Esophagus squamous epithelium (tissue), 5 donors: ENCODE results near the gene RASSF3. TPM values are rescaled to one million over a fixed set of nuclear protein-coding genes. Genes with fewer than 3 reads are reported as not detected.

Experiments
- DNase-seq: peaks from one replicate; lab custom pipeline; 2025; lab: John Stamatoyannopoulos, UW
- H3K27ac ChIP-seq, 4 donors: fragments of 200-600 bp; sonication (generic); one replicate each; pipeline ENCODE4 v1.5.1; 2016 to 2019; ENCODE audit warnings: mild to moderate bottlenecking in 1 of 4
- H3K27me3 ChIP-seq, 4 donors: fragments of 200-600 bp; sonication (generic); 1 replicate in 3 of 4; 2 replicates in 1 of 4; pipeline versions ENCODE4 v1.5.1 to v1.6.0; 2017 to 2021; ENCODE audit warnings: antibody characterized with exemption in 1 of 4
- H3K36me3 ChIP-seq, 3 donors: fragments of 200-600 bp; sonication (generic); one replicate each; pipeline ENCODE4 v1.5.1; 2016 to 2019
- H3K4me1 ChIP-seq, 3 donors: fragments of 200-600 bp; sonication (generic); one replicate each; pipeline ENCODE4 v1.5.1; 2017 to 2019
- H3K4me3 ChIP-seq, 4 donors: fragments of 200-600 bp; sonication (generic); 1 replicate in 3 of 4; 2 replicates in 1 of 4; pipeline ENCODE4 v1.5.1; 2016 to 2019; ENCODE audit warnings: mild to moderate bottlenecking in 2 of 4, moderate library complexity in 1 of 4
- H3K9me3 ChIP-seq, 3 donors: fragments of 200-600 bp; sonication (generic); one replicate each; pipeline ENCODE4 v1.5.1; 2016 to 2019
- POLR2A ChIP-seq, 4 donors: fragments of 450-650 bp; IDR thresholded peaks; one replicate each; pipeline ENCODE4 v1.6.1; 2017; ENCODE audit warnings: antibody characterized with exemption in 4 of 4, mild to moderate bottlenecking in 4 of 4, moderate library complexity in 3 of 4
- WGBS, 2 donors: methylation state at CpG; one replicate each; pipeline ENCODE4 v1.1.5; 2018; 5-methylcytosine and 5-hydroxymethylcytosine counted together
- intact Hi-C: fragments of 100-400 bp; cut with DNase I; formaldehyde crosslinking; loops from one replicate; pipeline ENCODE4 v1.15.0; 2022
- total RNA-seq, 4 donors: library from RNA; depleted of rRNA; stranded (reverse); fragments of >200 nt; gene quantifications; one replicate each; pipeline ENCODE4 v1.1.0, GENCODE V29; 2016
- TF ChIP-seq, protein P1 (sequence below), 6 experiments: fragments of 450-650 bp in 4 of 6; fragments of 200-600 bp in 2 of 6; sonication (generic) in 2 of 6; IDR thresholded peaks; one replicate each; pipeline ENCODE4 v1.5.1; 2016 to 2019; ENCODE audit warnings: antibody characterized with exemption in 6 of 6, mild to moderate bottlenecking in 4 of 6, moderate library complexity in 4 of 6
- donor health status: DM: yes; HTN: yes; CAD: no.

RASSF3 gene
- total RNA-seq, 4 donors from 2014 or later: 10.4 to 44.4 (median 15.5) TPM

DNA sequence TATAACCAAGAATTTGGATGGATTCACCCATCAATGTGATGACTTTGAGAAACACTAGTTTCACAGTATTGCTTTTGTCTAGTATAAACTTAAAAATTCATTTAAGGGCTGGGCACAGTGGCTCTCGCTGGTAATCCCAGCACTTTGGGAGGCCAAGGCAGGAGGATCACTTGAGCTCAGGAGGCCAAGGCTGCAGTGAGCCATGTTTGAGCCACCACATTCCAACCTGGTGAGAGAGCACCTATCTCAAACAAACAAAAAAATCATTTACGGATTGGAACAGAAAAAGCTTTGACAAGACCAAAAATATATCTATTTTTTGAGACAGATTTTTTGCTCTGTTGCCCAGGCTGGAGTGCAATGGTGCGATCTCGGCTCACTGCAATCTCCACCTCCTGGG lies 121.4 kb downstream of the RASSF3 start:
- Histone ChIP-seq H3K4me1 (peaks cover 0 to 7% (median 0%) of the 10 kb centered on the region in 3 donors), H3K27me3 (no peaks in the 10 kb centered on the region), H3K4me3 (no peak overlapping the region), H3K27ac (no peak overlapping the region), H3K9me3 (no peaks in the 10 kb centered on the region), H3K36me3 (peaks cover 0 to 68% (median 5%) of the 10 kb centered on the region in 3 donors)
- DNase-seq: no peak
- no peak for TF ChIP-seq POLR2A (IDR thresholded peaks at IDR 0.05)
- TF ChIP-seq, protein P1, sequence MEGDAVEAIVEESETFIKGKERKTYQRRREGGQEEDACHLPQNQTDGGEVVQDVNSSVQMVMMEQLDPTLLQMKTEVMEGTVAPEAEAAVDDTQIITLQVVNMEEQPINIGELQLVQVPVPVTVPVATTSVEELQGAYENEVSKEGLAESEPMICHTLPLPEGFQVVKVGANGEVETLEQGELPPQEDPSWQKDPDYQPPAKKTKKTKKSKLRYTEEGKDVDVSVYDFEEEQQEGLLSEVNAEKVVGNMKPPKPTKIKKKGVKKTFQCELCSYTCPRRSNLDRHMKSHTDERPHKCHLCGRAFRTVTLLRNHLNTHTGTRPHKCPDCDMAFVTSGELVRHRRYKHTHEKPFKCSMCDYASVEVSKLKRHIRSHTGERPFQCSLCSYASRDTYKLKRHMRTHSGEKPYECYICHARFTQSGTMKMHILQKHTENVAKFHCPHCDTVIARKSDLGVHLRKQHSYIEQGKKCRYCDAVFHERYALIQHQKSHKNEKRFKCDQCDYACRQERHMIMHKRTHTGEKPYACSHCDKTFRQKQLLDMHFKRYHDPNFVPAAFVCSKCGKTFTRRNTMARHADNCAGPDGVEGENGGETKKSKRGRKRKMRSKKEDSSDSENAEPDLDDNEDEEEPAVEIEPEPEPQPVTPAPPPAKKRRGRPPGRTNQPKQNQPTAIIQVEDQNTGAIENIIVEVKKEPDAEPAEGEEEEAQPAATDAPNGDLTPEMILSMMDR (IDR thresholded peaks at IDR 0.05): no peak
- WGBS, 2 donors: 88 to 90% methylated on average over 4 of the region's 4 CpGs
- intact Hi-C loops: no loop called here

GRCh38 chr12:64733857-64734256 lies 123.6 kb downstream of the RASSF3 start:
- Histone ChIP-seq H3K27ac (no peak overlapping the region), H3K9me3 (no peaks in the 10 kb centered on the region), H3K27me3 (no peaks in the 10 kb centered on the region), H3K36me3 (peaks cover 0 to 66% (median 14%) of the 10 kb centered on the region in 3 donors), H3K4me1 (peaks cover 0 to 12% (median 3%) of the 10 kb centered on the region in 3 donors), H3K4me3 (no peak overlapping the region)
- TF ChIP-seq, protein P1 (IDR thresholded peaks at IDR 0.05): no peak
- TF ChIP-seq POLR2A (IDR thresholded peaks at IDR 0.05): no peak
- intact Hi-C loops: no loop called here
- no peak for DNase-seq
- 31 to 45% methylated on average over 4 of the region's 4 CpGs for WGBS, 2 donors

DNA sequence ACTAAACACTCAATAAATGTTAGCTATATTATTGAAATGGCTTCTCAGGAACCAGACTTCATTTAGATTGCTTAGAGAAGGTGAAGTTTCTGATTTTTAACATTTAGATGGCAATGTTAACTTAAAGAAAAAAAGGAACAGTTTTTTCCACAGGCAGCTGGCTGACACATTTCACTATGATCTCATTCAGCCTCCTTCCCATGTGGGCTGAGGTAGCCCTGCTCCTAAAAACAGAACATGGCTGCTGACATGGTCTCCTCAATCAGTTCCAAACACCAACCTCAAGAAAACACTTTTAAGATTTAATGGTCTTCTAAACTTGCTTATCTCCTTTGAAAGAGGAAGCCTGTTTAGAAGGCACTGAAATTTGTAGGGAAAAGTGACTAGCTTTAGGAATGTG lies 125.1 kb downstream of the RASSF3 start:
- Histone ChIP-seq H3K27ac (no peak overlapping the region), H3K27me3 (no peaks in the 10 kb centered on the region), H3K4me1 (peaks cover 0 to 12% (median 3%) of the 10 kb centered on the region in 3 donors), H3K4me3 (no peak overlapping the region), H3K9me3 (no peaks in the 10 kb centered on the region), H3K36me3 (peaks cover 0 to 80% (median 14%) of the 10 kb centered on the region in 3 donors)
- no peak for DNase-seq
- TF ChIP-seq POLR2A (IDR thresholded peaks at IDR 0.05): no peak
- TF ChIP-seq, protein P1 (IDR thresholded peaks at IDR 0.05): no peak
- intact Hi-C loops: no loop called here

GRCh38 chr12:64736771-64737170 lies 126.5 kb downstream of the RASSF3 start:
- Histone ChIP-seq H3K4me1 (peaks cover 0 to 12% (median 3%) of the 10 kb centered on the region in 3 donors), H3K4me3 (no peak overlapping the region), H3K27ac (no peak overlapping the region), H3K9me3 (no peaks in the 10 kb centered on the region), H3K36me3 (peaks cover 0 to 82% (median 14%) of the 10 kb centered on the region in 3 donors), H3K27me3 (no peaks in the 10 kb centered on the region)
- no peak for DNase-seq
- no peak for TF ChIP-seq POLR2A (IDR thresholded peaks at IDR 0.05)
- TF ChIP-seq, protein P1 (IDR thresholded peaks at IDR 0.05): no peak
- intact Hi-C loops: no loop called here
- WGBS, 2 donors: 33% methylated on average over 1 of the region's 1 CpG

DNA sequence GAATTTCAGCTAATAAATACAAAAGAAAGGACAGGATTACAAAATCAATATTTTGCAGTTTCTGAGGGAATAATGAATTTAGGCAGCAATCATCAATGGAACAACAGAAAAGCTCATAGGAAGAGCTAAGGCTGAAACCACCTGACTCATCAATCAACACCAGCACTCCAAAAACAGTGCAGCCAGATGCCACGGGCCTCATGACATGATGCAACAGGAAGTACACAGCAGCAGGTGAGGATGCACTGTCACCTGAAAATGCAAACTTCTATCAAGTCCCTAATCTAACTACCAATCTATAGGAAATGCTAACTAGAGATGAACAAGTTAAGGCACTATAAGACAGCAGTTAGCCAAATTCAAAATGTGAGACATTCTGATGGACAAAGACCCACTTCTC lies 127.2 kb downstream of the RASSF3 start:
- WGBS, 2 donors: 11 to 45% methylated on average over 1 of the region's 1 CpG
- Histone ChIP-seq H3K27ac (no peak overlapping the region), H3K36me3 (peaks cover 3 to 88% (median 17%) of the 10 kb centered on the region in 3 donors), H3K9me3 (no peaks in the 10 kb centered on the region), H3K4me1 (peaks cover 0 to 12% (median 3%) of the 10 kb centered on the region in 3 donors), H3K27me3 (no peaks in the 10 kb centered on the region), H3K4me3 (no peak overlapping the region)
- TF ChIP-seq, protein P1 (IDR thresholded peaks at IDR 0.05): no peak
- TF ChIP-seq POLR2A (IDR thresholded peaks at IDR 0.05): no peak
- intact Hi-C loops: no loop called here
- DNase-seq: no peak
